ENCODE data around the gene KDM3B. TPM values are rescaled to one million over a fixed set of nuclear protein-coding genes. Genes with fewer than 3 reads are reported as not detected.

The KDM3B gene
- polyA plus RNA-seq, 2 of the 4 experiments (the other 2 are of a cell fraction): 38.1 to 52.5 TPM

DNA sequence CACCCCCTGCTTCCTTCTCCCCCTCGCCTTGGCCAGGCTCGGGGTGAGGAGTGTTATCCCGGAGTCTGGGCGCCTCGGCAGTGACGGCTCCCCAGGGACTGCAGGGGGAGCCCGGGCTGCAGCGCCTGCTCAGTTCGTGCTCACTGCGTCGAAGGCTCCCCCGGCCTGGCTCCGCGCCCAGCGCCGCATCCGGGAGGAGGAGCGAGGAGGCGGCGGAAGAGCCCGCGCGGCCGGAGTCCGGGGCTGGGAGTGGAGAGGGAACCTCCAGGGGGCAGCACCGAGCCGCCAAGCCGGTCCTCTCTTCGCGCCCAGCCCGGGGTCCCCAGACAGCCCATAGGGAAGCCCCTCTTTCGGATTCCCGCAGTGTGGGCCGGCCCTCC lies 111.5 kb downstream of the KDM3B start (continued):
- TF ChIP-seq, protein P1, sequence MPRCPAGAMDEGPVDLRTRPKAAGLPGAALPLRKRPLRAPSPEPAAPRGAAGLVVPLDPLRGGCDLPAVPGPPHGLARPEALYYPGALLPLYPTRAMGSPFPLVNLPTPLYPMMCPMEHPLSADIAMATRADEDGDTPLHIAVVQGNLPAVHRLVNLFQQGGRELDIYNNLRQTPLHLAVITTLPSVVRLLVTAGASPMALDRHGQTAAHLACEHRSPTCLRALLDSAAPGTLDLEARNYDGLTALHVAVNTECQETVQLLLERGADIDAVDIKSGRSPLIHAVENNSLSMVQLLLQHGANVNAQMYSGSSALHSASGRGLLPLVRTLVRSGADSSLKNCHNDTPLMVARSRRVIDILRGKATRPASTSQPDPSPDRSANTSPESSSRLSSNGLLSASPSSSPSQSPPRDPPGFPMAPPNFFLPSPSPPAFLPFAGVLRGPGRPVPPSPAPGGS (IDR thresholded peaks at IDR 0.05): no peak; the same call in 2 of the 3 replicates
- TF ChIP-seq ZFP36 (IDR thresholded peaks at IDR 0.05; ENCODE audit: borderline replicate concordance, partially characterized antibody) (no peak), ZSCAN20 (CRISPR knock-in tag; IDR thresholded peaks at IDR 0.05) (no peak), EP300 (IDR thresholded peaks at IDR 0.05) (no peak), KDM5A (IDR thresholded peaks at IDR 0.05) (no peak), ZNF302 (CRISPR knock-in tag; IDR thresholded peaks at IDR 0.05) (no peak), NPAS2 (CRISPR knock-in tag; IDR thresholded peaks at IDR 0.05; ENCODE audit: borderline replicate concordance) (no peak), MAZ (IDR thresholded peaks at IDR 0.05; ENCODE audit: borderline replicate concordance, low read depth, low read length) (no peak), HOXB5 (CRISPR knock-in tag; IDR thresholded peaks at IDR 0.05) (no peak), KDM1A (IDR thresholded peaks at IDR 0.05; ENCODE audit: low read depth) (no peak), FOXS1 (CRISPR knock-in tag; IDR thresholded peaks at IDR 0.05) (no peak), HDAC2 (IDR thresholded peaks at IDR 0.05) (no peak), POLR2A (IDR thresholded peaks at IDR 0.05; ENCODE audit: low read length) (peak; percentile 64), CHD2 (IDR thresholded peaks at IDR 0.05; ENCODE audit: low read length, partially characterized antibody) (no peak), TFCP2L1 (CRISPR knock-in tag; IDR thresholded peaks at IDR 0.05) (peak; percentile 90), HOXB13 (CRISPR knock-in tag; IDR thresholded peaks at IDR 0.05; ENCODE audit: low read depth) (no peak), TP53 (CRISPR knock-in tag; IDR thresholded peaks at IDR 0.05) (peak; percentile 70; the same call in 1 of the 2 replicates), MAFK (IDR thresholded peaks at IDR 0.05; ENCODE audit: partially characterized antibody) (no peak), JUN (IDR thresholded peaks at IDR 0.05) (peak in 1 of 2 experiments; percentile 43; a peak in 2 of 5 replicates), MYC (IDR thresholded peaks at IDR 0.05; ENCODE audit: borderline replicate concordance, low read length) (no peak), RCOR1 (IDR thresholded peaks at IDR 0.05; ENCODE audit: low read depth, low read length) (no peak), CBX8 (IDR thresholded peaks at IDR 0.05) (no peak), RARB (CRISPR knock-in tag; IDR thresholded peaks at IDR 0.05) (0 out of 2 replicates have a peak, but pooled peaks have one; percentile 10), HEYL (CRISPR knock-in tag; IDR thresholded peaks at IDR 0.05) (no peak), POLR2AphosphoS2 (conservative IDR thresholded peaks at IDR 0.05; ENCODE audit: low read length) (0 out of 2 replicates have a peak, but pooled peaks have one; percentile 19), NR3C1 (IDR thresholded peaks at IDR 0.05) (no peak), CBX2 (IDR thresholded peaks at IDR 0.05; ENCODE audit: borderline replicate concordance, low read depth) (no peak), HOXA7 (CRISPR knock-in tag; IDR thresholded peaks at IDR 0.05) (no peak), GATA3 (IDR thresholded peaks at IDR 0.05; ENCODE audit: borderline replicate concordance) (no peak), SMC3 (IDR thresholded peaks at IDR 0.05) (peak; percentile 71), FOSL2 (IDR thresholded peaks at IDR 0.05) (no peak), FOSL2 (CRISPR knock-in tag; IDR thresholded peaks at IDR 0.05) (no peak), RNF2 (IDR thresholded peaks at IDR 0.05; ENCODE audit: borderline replicate concordance, low read depth) (no peak)
- TF ChIP-seq, protein P2, sequence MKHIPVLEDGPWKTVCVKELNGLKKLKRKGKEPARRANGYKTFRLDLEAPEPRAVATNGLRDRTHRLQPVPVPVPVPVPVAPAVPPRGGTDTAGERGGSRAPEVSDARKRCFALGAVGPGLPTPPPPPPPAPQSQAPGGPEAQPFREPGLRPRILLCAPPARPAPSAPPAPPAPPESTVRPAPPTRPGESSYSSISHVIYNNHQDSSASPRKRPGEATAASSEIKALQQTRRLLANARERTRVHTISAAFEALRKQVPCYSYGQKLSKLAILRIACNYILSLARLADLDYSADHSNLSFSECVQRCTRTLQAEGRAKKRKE (CRISPR knock-in tag; IDR thresholded peaks at IDR 0.05; ENCODE audit: low read depth): no peak
- TF ChIP-seq, protein P3, sequence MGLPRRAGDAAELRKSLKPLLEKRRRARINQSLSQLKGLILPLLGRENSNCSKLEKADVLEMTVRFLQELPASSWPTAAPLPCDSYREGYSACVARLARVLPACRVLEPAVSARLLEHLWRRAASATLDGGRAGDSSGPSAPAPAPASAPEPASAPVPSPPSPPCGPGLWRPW (IDR thresholded peaks at IDR 0.05): no peak
- TF ChIP-seq, protein P4, sequence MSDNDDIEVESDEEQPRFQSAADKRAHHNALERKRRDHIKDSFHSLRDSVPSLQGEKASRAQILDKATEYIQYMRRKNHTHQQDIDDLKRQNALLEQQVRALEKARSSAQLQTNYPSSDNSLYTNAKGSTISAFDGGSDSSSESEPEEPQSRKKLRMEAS (IDR thresholded peaks at IDR 0.05): no peak
- TF ChIP-seq, protein P5, sequence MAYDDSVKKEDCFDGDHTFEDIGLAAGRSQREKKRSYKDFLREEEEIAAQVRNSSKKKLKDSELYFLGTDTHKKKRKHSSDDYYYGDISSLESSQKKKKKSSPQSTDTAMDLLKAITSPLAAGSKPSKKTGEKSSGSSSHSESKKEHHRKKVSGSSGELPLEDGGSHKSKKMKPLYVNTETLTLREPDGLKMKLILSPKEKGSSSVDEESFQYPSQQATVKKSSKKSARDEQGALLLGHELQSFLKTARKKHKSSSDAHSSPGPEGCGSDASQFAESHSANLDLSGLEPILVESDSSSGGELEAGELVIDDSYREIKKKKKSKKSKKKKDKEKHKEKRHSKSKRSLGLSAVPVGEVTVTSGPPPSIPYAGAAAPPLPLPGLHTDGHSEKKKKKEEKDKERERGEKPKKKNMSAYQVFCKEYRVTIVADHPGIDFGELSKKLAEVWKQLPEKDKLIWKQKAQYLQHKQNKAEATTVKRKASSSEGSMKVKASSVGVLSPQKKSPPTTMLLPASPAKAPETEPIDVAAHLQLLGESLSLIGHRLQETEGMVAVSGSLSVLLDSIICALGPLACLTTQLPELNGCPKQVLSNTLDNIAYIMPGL (CRISPR knock-in tag; IDR thresholded peaks at IDR 0.05; ENCODE audit: borderline replicate concordance): peak; percentile 69; the same call in 1 of the 2 replicates
- TF ChIP-seq, protein P6, sequence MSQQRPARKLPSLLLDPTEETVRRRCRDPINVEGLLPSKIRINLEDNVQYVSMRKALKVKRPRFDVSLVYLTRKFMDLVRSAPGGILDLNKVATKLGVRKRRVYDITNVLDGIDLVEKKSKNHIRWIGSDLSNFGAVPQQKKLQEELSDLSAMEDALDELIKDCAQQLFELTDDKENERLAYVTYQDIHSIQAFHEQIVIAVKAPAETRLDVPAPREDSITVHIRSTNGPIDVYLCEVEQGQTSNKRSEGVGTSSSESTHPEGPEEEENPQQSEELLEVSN (IDR thresholded peaks at IDR 0.05; ENCODE audit: borderline replicate concordance, low read depth): peak; percentile 60
